K562 (cell line): ENCODE measurements around the gene PBOV1. TPM values are rescaled to one million over a fixed set of nuclear protein-coding genes. Genes with fewer than 3 reads are reported as not detected.

Source experiments
- ATAC-seq: fragments of 200-7000 bp; cut with Tn5 transposase; 3 replicates; pipeline ENCODE4 v1.9.1; 2020; ENCODE audit warnings: moderate library complexity
- BruUV-seq: library from RNA; stranded (reverse); fragments of 400-500 nt; replicated peaks from 2 replicates; lab custom pipeline; 2021; lab: Mats Ljungman, UMichigan
- CTCF ChIA-PET: fragments of 300-600 bp; formaldehyde crosslinking; extraction: SDS; loops from one replicate; lab custom pipeline; 2021; ENCODE audit warnings: low intra/inter-chr PET ratio; lab: Yijun Ruan, JAX
- POLR2A ChIA-PET: fragments of 300-600, 350-650 bp; sonication (Branson Sonifier 250); formaldehyde crosslinking; extraction: SDS; loops from one replicate; lab custom pipeline; 2021; ENCODE audit warnings: antibody characterized with exemption, inconsistent platforms; lab: Yijun Ruan, JAX
- DNase-seq, 4 experiments: peaks; one replicate each; pipeline versions ENCODE4 v3.0.0 to v3.0.0-alpha.2; 2011 to 2018; ENCODE audit warnings: low spot score in 3 of 4, mixed read lengths in 3 of 4; ENCODE audit errors: extremely low read depth in 1 of 4
- FAIRE-seq: peaks from 2 replicates; lab custom pipeline; 2011; peaks lifted over from hg19 to GRCh38; lab: Jason Lieb, UNC
- H2AFZ ChIP-seq: 2 replicates; pipeline ENCODE4 v1.6.0; 2011; ENCODE audit warnings: low read depth, low read length, control low read depth, inconsistent platforms
- H3K27ac ChIP-seq: fragments of 200-600 bp; 3 replicates; pipeline ENCODE4 v1.8.0; 2011; ENCODE audit warnings: low read depth, mild to moderate bottlenecking, control low read depth, inconsistent platforms, low read length, moderate library complexity, mixed read lengths; ENCODE audit errors: extremely low read depth
- H3K27me3 ChIP-seq, 2 experiments: fragments of 300-600 bp in 1 of 2; 2 replicates in 1 of 2; 3 replicates in 1 of 2; pipeline versions ENCODE4 v1.6.0 to v1.8.0; 2011; ENCODE audit warnings: inconsistent platforms in 2 of 2, low read length in 2 of 2, mild to moderate bottlenecking in 1 of 2, mixed read lengths in 1 of 2, moderate library complexity in 1 of 2; ENCODE audit not compliant: control insufficient read depth in 2 of 2, insufficient read depth in 2 of 2
- H3K36me3 ChIP-seq: fragments of 300-600 bp; 3 replicates; pipeline ENCODE4 v1.8.0; 2011; ENCODE audit warnings: mild to moderate bottlenecking, low read length, inconsistent platforms; ENCODE audit not compliant: control insufficient read depth, insufficient read depth
- H3K4me1 ChIP-seq, 2 experiments: fragments of 200-600 bp in 1 of 2; replicated peaks in 1 of 2; 2 replicates in 1 of 2; 3 replicates in 1 of 2; pipeline versions ENCODE4 v1.5.1 to v1.8.0; 2011; ENCODE audit warnings: inconsistent platforms in 2 of 2, low read length in 2 of 2, mild to moderate bottlenecking in 1 of 2, mixed read lengths in 1 of 2, moderate library complexity in 1 of 2; ENCODE audit not compliant: control insufficient read depth in 2 of 2, insufficient read depth in 2 of 2
- H3K4me2 ChIP-seq: 2 replicates; pipeline ENCODE4 v1.6.1; 2011; ENCODE audit warnings: low read length, control low read depth, inconsistent platforms, mixed read lengths; ENCODE audit not compliant: insufficient read depth
- H3K4me3 ChIP-seq: fragments of 200-600 bp; sonication (generic), shearing (Covaris generic); 2 replicates; pipeline ENCODE4 v1.5.1; 2016; ENCODE audit warnings: control low read depth, inconsistent platforms
- H3K79me2 ChIP-seq: fragments of 200-600 bp; 3 replicates; pipeline ENCODE4 v1.8.0; 2011; ENCODE audit warnings: low read length, inconsistent platforms; ENCODE audit not compliant: control insufficient read depth, insufficient read depth
- H3K9ac ChIP-seq, 2 experiments: 2 replicates each; pipeline versions ENCODE4 v1.6.0 to v1.6.1; 2011; ENCODE audit warnings: low read depth in 2 of 2, low read length in 2 of 2, control low read depth in 1 of 2, inconsistent platforms in 1 of 2, mild to moderate bottlenecking in 1 of 2, mixed read lengths in 1 of 2; ENCODE audit not compliant: insufficient read depth in 1 of 2
- H3K9me1 ChIP-seq: one replicate; pipeline ENCODE4 v1.6.0; 2011; ENCODE audit warnings: inconsistent platforms, mild to moderate bottlenecking, low read length, moderate library complexity; ENCODE audit not compliant: control insufficient read depth, insufficient read depth
- H3K9me3 ChIP-seq: replicated peaks from 2 replicates; pipeline ENCODE4 v1.5.1; 2011; ENCODE audit warnings: low read depth, low read length, inconsistent platforms; ENCODE audit not compliant: control insufficient read depth, insufficient read depth
- H4K20me1 ChIP-seq: replicated peaks from 2 replicates; pipeline ENCODE4 v1.6.1; 2011; ENCODE audit warnings: low read length, inconsistent platforms, mixed read lengths; ENCODE audit not compliant: control insufficient read depth, insufficient read depth
- ARID3B ChIP-seq: fragments of 250-450 bp; sonication (Bioruptor Pico); IDR thresholded peaks from 2 replicates; pipeline ENCODE4 v1.4.0; 2020; ENCODE audit warnings: borderline replicate concordance
- ATF1 ChIP-seq, 2 experiments: fragments of 450-650 bp in 1 of 2; IDR thresholded peaks; 2 replicates each; pipeline ENCODE4 v1.6.1; 2016; ENCODE audit warnings: missing compliant biosample characterization in 1 of 2, missing genetic modification characterization in 1 of 2
- CEBPB ChIP-seq: fragments of 450-650 bp; IDR thresholded peaks from 2 replicates; pipeline ENCODE4 v1.6.1; 2016; ENCODE audit warnings: missing genetic modification characterization, missing compliant biosample characterization
- CHAMP1 ChIP-seq: fragments of 450-650 bp; IDR thresholded peaks from 2 replicates; pipeline ENCODE4 v1.6.1; 2016; ENCODE audit warnings: mild to moderate bottlenecking
- CHD1 ChIP-seq: fragments of 200-600 bp; sonication (generic); IDR thresholded peaks from one replicate; pipeline ENCODE4 v1.6.1; 2012; ENCODE audit warnings: mild to moderate bottlenecking, moderate library complexity, low read length, inconsistent platforms
- DEAF1 ChIP-seq: fragments of 450-650 bp; formaldehyde crosslinking; IDR thresholded peaks from 2 replicates; pipeline ENCODE4 v1.4.0; 2020; ENCODE audit warnings: mild to moderate bottlenecking, moderate library complexity
- ETV6 ChIP-seq, 3 experiments: fragments of 150-350 bp in 1 of 3; sonication (generic) in 1 of 3; formaldehyde crosslinking in 1 of 3; IDR thresholded peaks; 2 replicates each; pipeline versions ENCODE4 v1.6.1 to v1.8.0; 2014 to 2022; ENCODE audit warnings: borderline replicate concordance in 2 of 3, low read depth in 2 of 3, antibody characterized with exemption in 1 of 3, low read length in 1 of 3, mild to moderate bottlenecking in 1 of 3, missing genetic modification reagents in 1 of 3
- NCOA6 ChIP-seq: fragments of 450-650 bp; IDR thresholded peaks from 2 replicates; pipeline ENCODE4 v1.6.1; 2017; ENCODE audit warnings: mild to moderate bottlenecking
- WGBS: fragments of 100-300 bp; shearing (Covaris generic); methylation state at CpG from one replicate; pipeline ENCODE4 v1.1.6; 2016; ENCODE audit warnings: low coverage, mixed read lengths; ENCODE audit not compliant: insufficient coverage; ENCODE audit errors: missing lambda C conversion rate; 5-methylcytosine and 5-hydroxymethylcytosine counted together
- in situ Hi-C: fragments of 300-500 bp; cut with MboI; formaldehyde crosslinking; loops from 4 replicates; pipeline ENCODE4 v1.15.0; 2018; ENCODE audit warnings: inconsistent platforms, mixed read lengths
- intact Hi-C: fragments of 100-400 bp; cut with micrococcal nuclease; formaldehyde crosslinking; loops from 2 replicates; pipeline ENCODE4 v1.14.2; 2022
- polyA plus RNA-seq, 8 experiments: library from polyadenylated mRNA; depleted of rRNA in 4 of 8; stranded (reverse) in 5 of 8; unstranded in 3 of 8; fragments of >200 nt; fragmentation: Nextera tagmentation in 2 of 8; fragmentation: Illumina TruSeq in 1 of 8; extraction: Ambion mirVana in 2 of 8; extraction: Trizol in 1 of 8; gene quantifications; 2 replicates each; pipeline versions ENCODE4 v1.2.1 to v1.2.3, GENCODE V29; 2011 to 2014; ENCODE audit warnings: inconsistent platforms in 1 of 8, missing spikeins in 1 of 8
- total RNA-seq, 7 experiments: library from RNA; depleted of rRNA in 6 of 7; stranded (reverse); fragments of >200 nt in 6 of 7; fragmentation: Illumina TruSeq in 2 of 7; extraction: Trizol in 2 of 7; gene quantifications; 2 replicates each; pipeline versions ENCODE4 v1.2.1 to v1.2.3, GENCODE V29; 2011 to 2021; ENCODE audit warnings: low replicate concordance in 1 of 7

Gene PBOV1
- total and polyA plus RNA-seq, 9 of the 15 experiments (the other 6 are each of a cell fraction or from before 2014, with no cell fraction given): not detected

GRCh38 chr6:138229663-138230179 lies 11.4 kb upstream of the PBOV1 start:
- no peaks in the 10 kb centered on the region for H3K36me3 ChIP-seq
- intact Hi-C loops (no loop called here), in situ Hi-C loops (no loop called here)
- no peaks in the 10 kb centered on the region for H3K9me3 ChIP-seq
- TF ChIP-seq DEAF1 (CRISPR knock-in tag) (no peak), ATF1 (CRISPR knock-in tag; IDR thresholded peaks at IDR 0.05) (no peak), ATF1 (tag; IDR thresholded peaks at IDR 0.05) (no peak)
- CTCF ChIA-PET: no interaction called here
- H3K79me2 ChIP-seq: no peaks in the 10 kb centered on the region
- FAIRE-seq (no peak), DNase-seq (no peak), ATAC-seq (no peak)
- peaks cover 2 to 3% of the 10 kb centered on the region in 2 experiments; a peak in 2 of 5 replicates for H3K27me3 ChIP-seq
- H3K9ac ChIP-seq: no peak overlapping the region
- POLR2A ChIA-PET: interaction anchor here (0.6 kb wide), 1 partner anchor 46 kb away, joined by 3 read pairs; no protein-coding TSS in a partner anchor
- H2AFZ ChIP-seq: no peak overlapping the region
- H3K27ac ChIP-seq: no peak overlapping the region
- BruUV-seq: no TSS peak
- no peak overlapping the region for H3K4me3 ChIP-seq
- no peaks in the 10 kb centered on the region for H3K4me1 ChIP-seq
- WGBS: 2% methylated on average over 11 of the region's 11 CpGs
- H3K9me1 ChIP-seq: no peaks in the 10 kb centered on the region
- H3K4me2 ChIP-seq: no peak overlapping the region
- no peaks in the 10 kb centered on the region for H4K20me1 ChIP-seq

- no peak for DNase-seq
- Histone ChIP-seq H3K79me2 (no peaks in the 10 kb centered on the region), H3K4me1 (no peaks in the 10 kb centered on the region), H3K9me1 (no peaks in the 10 kb centered on the region), H3K27ac (no peak overlapping the region), H3K9me3 (no peaks in the 10 kb centered on the region), H3K4me2 (no peak overlapping the region), H3K9ac (no peak overlapping the region), H3K4me3 (no peak overlapping the region), H2AFZ (no peak overlapping the region), H3K36me3 (no peaks in the 10 kb centered on the region), H3K27me3 (peaks cover 2 to 3% of the 10 kb centered on the region in 2 experiments; a peak in 2 of 5 replicates), H4K20me1 (no peaks in the 10 kb centered on the region)
- ChIA-PET CTCF (no interaction called here), POLR2A (interaction anchor here (0.6 kb wide), 1 partner anchor 47 kb away, joined by 3 read pairs; no protein-coding TSS in a partner anchor)
- no TSS peak for BruUV-seq
- in situ Hi-C loops: no loop called here
- no peak for FAIRE-seq
- 0% methylated on average over 4 of the region's 4 CpGs for WGBS
- intact Hi-C loops: no loop called here
- ATAC-seq: no peak
- TF ChIP-seq NCOA6 (no peak), ARID3B (CRISPR knock-in tag) (no peak), CHAMP1 (no peak), CHD1 (no peak), CEBPB (tag) (no peak), ETV6 (IDR thresholded peaks at IDR 0.05; ENCODE audit: borderline replicate concordance in 1 of 2, low read depth in 2 of 2, low read length in 1 of 2) (no peak), ETV6 (CRISPR knock-in tag; IDR thresholded peaks at IDR 0.05; ENCODE audit: borderline replicate concordance) (no peak)
Measured at GRCh38 chr6:138229072-138229471, 10.8 kb upstream of the PBOV1 start.
